Nephron (organoid): ENCODE results near the gene CBY3.
"Not testable (repeated sequence)": the region's sequence is repeated elsewhere in the genome, so short reads cannot be mapped to it uniquely, and the experiment has no call there.

Source experiments
- H3K27ac Mint-ChIP-seq, 3 experiments: 2 replicates each; pipeline ENCODE4 v1.8.0; 2020; ENCODE audit warnings: mixed read lengths in 3 of 3, mild to moderate bottlenecking in 2 of 3, moderate library complexity in 1 of 3
- H3K27me3 Mint-ChIP-seq: 2 replicates; pipeline ENCODE4 v1.8.0; 2021; ENCODE audit warnings: low read depth, mild to moderate bottlenecking, moderate library complexity, mixed read lengths
- H3K36me3 Mint-ChIP-seq: 2 replicates; pipeline ENCODE4 v1.8.0; 2020; ENCODE audit warnings: low read depth, mixed read lengths
- H3K4me1 Mint-ChIP-seq: 2 replicates; pipeline ENCODE4 v1.8.0; 2020; ENCODE audit warnings: mixed read lengths
- H3K4me3 Mint-ChIP-seq, 3 experiments: 2 replicates each; pipeline ENCODE4 v1.8.0; 2020; ENCODE audit warnings: mild to moderate bottlenecking in 3 of 3, mixed read lengths in 3 of 3, moderate library complexity in 2 of 3
- H3K9me3 Mint-ChIP-seq: 2 replicates; pipeline ENCODE4 v1.8.0; 2020; ENCODE audit warnings: mixed read lengths
- CTCF ChIP-seq, 3 experiments: fragments of 200-600 bp; sonication (generic); IDR thresholded peaks; one replicate each; pipeline ENCODE4 v1.5.0; 2021; ENCODE audit warnings: antibody characterized with exemption in 3 of 3; ENCODE audit not compliant: unreplicated experiment in 3 of 3

The CBY3 gene

GRCh38 chr5:179680014-179680779 is 637 bp downstream of the CBY3 start:
- H3K27ac Mint-ChIP-seq, result peak overlapping the region; percentile 48 to 75 (median 72)
- H3K4me3 Mint-ChIP-seq, result peak overlapping the region; percentile 67 to 79 (median 75)
- no peak for TF ChIP-seq CTCF (IDR thresholded peaks at IDR 0.05; ENCODE audit: unreplicated experiment in 3 of 3)
- H3K36me3 Mint-ChIP-seq, result peaks cover 7% of the 10 kb centered on the region
- peaks cover 3% of the 10 kb centered on the region for H3K27me3 Mint-ChIP-seq
- no peaks in the 10 kb centered on the region for H3K9me3 Mint-ChIP-seq
- H3K4me1 Mint-ChIP-seq, result peaks cover 31% of the 10 kb centered on the region

GRCh38 chr5:179679014-179679674 is 1.7 kb downstream of the CBY3 start:
- H3K27me3 Mint-ChIP-seq, result peaks cover 3% of the 10 kb centered on the region
- H3K27ac Mint-ChIP-seq, result peak overlapping the region; percentile 20 to 91 (median 75)
- peak; percentile 19 to 52 (median 33) for TF ChIP-seq CTCF (IDR thresholded peaks at IDR 0.05; ENCODE audit: unreplicated experiment in 3 of 3)
- H3K4me1 Mint-ChIP-seq, result peaks cover 31% of the 10 kb centered on the region
- peak overlapping the region; percentile 98 for H3K4me3 Mint-ChIP-seq
- H3K9me3 Mint-ChIP-seq, result no peaks in the 10 kb centered on the region
- H3K36me3 Mint-ChIP-seq, result peaks cover 11% of the 10 kb centered on the region

GRCh38 chr5:179678223-179679013 is 2.4 kb downstream of the CBY3 start:
- Mint-ChIP-seq H3K4me3 (peak overlapping the region; percentile 98), H3K4me1 (peaks cover 31% of the 10 kb centered on the region), H3K27me3 (peaks cover 3% of the 10 kb centered on the region), H3K27ac (peak overlapping the region; percentile 89 to 97 (median 96)), H3K9me3 (no peaks in the 10 kb centered on the region), H3K36me3 (peaks cover 11% of the 10 kb centered on the region)
- TF ChIP-seq CTCF (IDR thresholded peaks at IDR 0.05; ENCODE audit: unreplicated experiment in 3 of 3), result no peak

GRCh38 chr5:179668391-179668790 is 12.4 kb downstream of the CBY3 start:
- Mint-ChIP-seq H3K9me3 (no peaks in the 10 kb centered on the region), H3K4me3 (no peak overlapping the region), H3K27me3 (no peaks in the 10 kb centered on the region), H3K27ac (no peak overlapping the region), H3K36me3 (peaks cover 24% of the 10 kb centered on the region), H3K4me1 (no peaks in the 10 kb centered on the region)
- TF ChIP-seq CTCF (IDR thresholded peaks at IDR 0.05; ENCODE audit: unreplicated experiment in 3 of 3), result peak; percentile 54 to 67 (median 56)

GRCh38 chr5:179661647-179662046 is 19.2 kb downstream of the CBY3 start:
- H3K4me1 Mint-ChIP-seq, H3K4me3 Mint-ChIP-seq, H3K27ac Mint-ChIP-seq, H3K27me3 Mint-ChIP-seq, H3K9me3 Mint-ChIP-seq: not testable (repeated sequence)
- H3K36me3 Mint-ChIP-seq, result peaks cover 12% of the 10 kb centered on the region

- peak overlapping the region; percentile 78 to 91 (median 88) for H3K4me3 Mint-ChIP-seq
- not testable (repeated sequence) for H3K9me3 Mint-ChIP-seq, H3K4me1 Mint-ChIP-seq, H3K36me3 Mint-ChIP-seq, H3K27me3 Mint-ChIP-seq
- peak overlapping the region; percentile 45 to 73 (median 53) for H3K27ac Mint-ChIP-seq
Measured at GRCh38 chr5:179658179-179658856, 22.5 kb downstream of the CBY3 start.

- H3K36me3 Mint-ChIP-seq, H3K4me1 Mint-ChIP-seq, H3K27ac Mint-ChIP-seq, H3K9me3 Mint-ChIP-seq, H3K27me3 Mint-ChIP-seq: not testable (repeated sequence)
- H3K4me3 Mint-ChIP-seq, result peak overlapping the region; percentile 78 to 91 (median 88)
Measured at GRCh38 chr5:179657302-179658178, 23.3 kb downstream of the CBY3 start.

GRCh38 chr5:179653135-179653534 is 27.7 kb downstream of the CBY3 start:
- H3K27me3 Mint-ChIP-seq, H3K36me3 Mint-ChIP-seq, H3K4me1 Mint-ChIP-seq, H3K9me3 Mint-ChIP-seq, H3K4me3 Mint-ChIP-seq, H3K27ac Mint-ChIP-seq: not testable (repeated sequence)

GRCh38 chr5:179650245-179650644 is 30.6 kb downstream of the CBY3 start:
- H3K27me3 Mint-ChIP-seq, H3K9me3 Mint-ChIP-seq, H3K4me3 Mint-ChIP-seq, H3K36me3 Mint-ChIP-seq, H3K4me1 Mint-ChIP-seq, H3K27ac Mint-ChIP-seq: not testable (repeated sequence)
